HG03354 (cell line): ENCODE results near the gene SYT9.
A peak's percentile ranks its signal among the peaks of the same experiment; 100 is the strongest.
"Not testable (repeated sequence)": the region's sequence is repeated elsewhere in the genome, so short reads cannot be mapped to it uniquely, and the experiment has no call there.

Experiments used
- ATAC-seq: cut with Tn5 transposase; IDR thresholded peaks from one replicate; pipeline ENCODE4 v1.9.1; 2021; ENCODE audit warnings: mild to moderate bottlenecking; ENCODE audit not compliant: unreplicated experiment, poor library complexity, severe bottlenecking

SYT9 gene

DNA sequence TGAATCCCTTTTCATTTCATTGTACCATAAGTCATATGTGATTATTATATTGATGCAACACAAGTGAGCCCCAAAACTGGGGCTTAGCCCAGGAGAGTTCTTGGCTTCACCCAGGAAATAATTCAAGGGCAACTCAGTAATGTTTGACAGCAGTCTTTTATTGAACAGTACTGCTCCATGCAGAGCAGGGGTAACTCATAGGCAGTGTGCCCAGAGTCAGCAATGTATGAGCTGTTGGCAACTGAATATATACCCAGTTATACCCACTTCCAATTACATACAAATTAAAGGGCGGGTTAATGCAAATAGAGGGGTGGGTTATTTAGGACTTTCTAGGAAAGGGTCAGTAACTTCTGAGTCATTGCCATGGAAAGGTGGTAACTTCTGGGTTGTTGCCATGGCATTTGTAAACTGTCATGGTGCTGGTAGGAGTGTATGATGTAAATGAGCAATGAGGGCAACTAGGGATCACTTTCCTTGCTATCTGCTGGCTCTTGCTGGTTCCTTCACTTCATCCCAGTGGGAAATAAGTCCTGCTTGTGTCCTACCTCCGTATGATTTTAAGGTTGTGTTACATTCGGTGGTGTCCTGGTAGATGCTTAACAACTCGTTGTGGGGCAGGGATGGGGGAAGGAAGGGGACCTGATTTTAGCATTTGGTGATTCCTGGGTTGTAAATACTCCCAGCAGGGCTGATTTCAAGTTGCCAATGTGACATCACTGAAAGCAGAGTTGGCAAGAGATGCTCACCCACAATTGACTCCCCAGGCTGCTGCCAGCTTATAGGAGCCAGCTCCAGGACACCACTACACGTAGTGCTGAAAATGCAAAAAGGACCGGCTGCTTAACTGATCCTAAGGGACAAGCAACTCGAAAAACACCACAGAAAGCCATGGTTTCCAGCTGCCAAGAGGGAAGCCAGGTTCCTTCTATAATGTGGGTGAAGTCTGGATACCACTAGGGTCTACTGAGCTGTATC, 70.1 kb downstream of the SYT9 start:
- ATAC-seq, result no peak

DNA sequence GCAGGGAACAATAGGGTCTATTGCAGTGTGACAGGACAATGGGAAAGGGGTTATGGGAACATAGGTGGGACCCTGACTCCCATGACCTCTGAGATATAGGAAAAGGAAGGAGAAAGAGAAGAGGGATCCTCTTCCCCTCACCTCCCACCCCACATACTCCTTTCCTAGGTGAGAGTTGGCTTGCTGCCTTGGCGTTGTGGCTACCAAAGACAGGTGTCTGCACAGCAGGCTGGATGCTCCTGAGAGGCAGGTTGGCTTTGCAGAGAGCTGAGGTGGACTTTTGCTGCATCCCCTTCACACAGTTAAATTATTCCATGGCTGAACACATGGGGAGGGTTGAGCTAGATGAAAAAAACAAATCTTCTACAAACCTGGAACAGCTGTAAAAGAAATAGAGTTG, 80.7 kb downstream of the SYT9 start:
- no peak for ATAC-seq

- ATAC-seq, result no peak
These were observed 81.3 kb downstream of the SYT9 start for GRCh38 chr11:7332962-7333361.

- not testable (repeated sequence) for ATAC-seq
These were observed 83.7 kb downstream of the SYT9 start for GRCh38 chr11:7335442-7335841.

DNA sequence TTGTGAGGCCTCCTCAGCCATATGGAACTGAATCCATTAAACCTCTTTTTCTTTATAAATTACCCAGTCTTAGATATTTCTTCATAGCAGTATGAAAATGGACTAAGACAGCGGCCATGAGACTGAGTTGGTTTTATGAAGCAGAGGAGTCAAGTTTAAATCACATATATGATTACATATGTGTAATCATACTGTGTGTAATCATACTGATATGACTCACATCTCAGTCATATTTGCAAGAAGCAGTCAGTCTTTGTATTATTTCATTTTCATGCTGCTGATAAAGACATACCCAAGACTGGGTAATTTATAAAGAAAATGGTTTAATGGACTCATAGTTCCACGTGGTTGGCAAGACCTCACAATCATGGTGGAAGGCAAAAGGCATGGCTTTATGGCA, 89.8 kb downstream of the SYT9 start:
- no peak for ATAC-seq

DNA sequence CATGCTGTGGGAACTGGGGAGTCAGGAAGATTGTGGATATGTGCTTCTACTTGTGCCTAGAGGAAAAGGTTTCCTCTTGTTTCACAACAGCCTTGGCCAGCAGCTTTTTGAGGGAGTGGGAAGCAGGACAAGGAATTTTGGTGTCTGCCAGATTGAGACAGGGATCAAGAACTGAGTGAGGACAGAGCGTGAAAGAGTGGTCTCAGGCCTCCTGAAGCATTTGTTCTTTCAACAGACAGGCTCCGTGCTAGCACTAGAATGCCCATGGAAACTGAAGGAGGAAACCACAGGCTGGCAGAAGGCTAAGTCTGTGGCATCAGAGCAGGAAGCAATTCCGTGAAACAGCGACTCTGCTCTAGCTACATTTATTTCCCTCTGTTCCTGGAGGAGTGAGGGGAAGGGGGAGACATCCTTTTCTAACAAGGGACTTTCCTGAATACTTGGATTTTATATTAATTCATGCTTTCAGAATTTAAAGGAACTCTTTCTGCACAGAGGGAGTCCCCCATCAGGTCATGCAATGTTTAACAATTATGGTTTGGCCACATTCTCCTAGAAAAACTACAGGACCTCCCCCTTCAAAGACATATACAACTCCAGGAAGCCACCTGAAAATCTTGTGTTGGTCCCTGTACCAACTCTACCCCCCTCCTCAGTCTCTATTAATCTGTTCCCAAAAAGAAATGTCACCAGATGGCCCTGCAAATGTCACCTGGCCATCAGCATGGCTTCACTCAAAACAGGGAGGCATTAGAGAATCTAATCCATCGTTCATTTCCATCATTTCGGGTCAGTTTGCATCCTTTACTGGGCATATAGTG, 96.1 kb downstream of the SYT9 start:
- ATAC-seq, result no peak

GRCh38 chr11:7348432-7349304, 97.0 kb downstream of the SYT9 start:
- ATAC-seq, result no peak

GRCh38 chr11:7351228-7351627, 99.5 kb downstream of the SYT9 start:
- no peak for ATAC-seq

- no peak for ATAC-seq
These were observed 101.4 kb downstream of the SYT9 start for GRCh38 chr11:7353100-7353499.

DNA sequence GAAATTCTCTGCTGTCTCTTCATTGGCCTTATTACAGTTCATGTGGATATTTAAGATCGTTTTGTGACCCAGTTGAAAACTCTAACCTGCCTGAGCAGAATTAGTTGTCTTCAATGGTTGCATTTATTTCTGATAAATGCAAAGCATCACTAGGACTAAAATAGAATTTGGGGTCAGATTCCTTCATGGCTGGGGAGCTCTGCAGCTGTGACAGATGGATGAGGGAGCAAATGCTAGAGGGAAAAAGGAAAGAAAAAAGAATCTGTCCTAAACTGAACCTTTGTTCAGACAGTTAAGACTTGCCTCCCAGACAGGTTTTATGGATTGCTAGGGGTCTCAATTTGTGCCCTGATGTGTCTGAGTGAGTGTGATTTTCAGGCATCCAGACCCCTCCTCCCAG, 113.0 kb downstream of the SYT9 start:
- ATAC-seq, result no peak

DNA sequence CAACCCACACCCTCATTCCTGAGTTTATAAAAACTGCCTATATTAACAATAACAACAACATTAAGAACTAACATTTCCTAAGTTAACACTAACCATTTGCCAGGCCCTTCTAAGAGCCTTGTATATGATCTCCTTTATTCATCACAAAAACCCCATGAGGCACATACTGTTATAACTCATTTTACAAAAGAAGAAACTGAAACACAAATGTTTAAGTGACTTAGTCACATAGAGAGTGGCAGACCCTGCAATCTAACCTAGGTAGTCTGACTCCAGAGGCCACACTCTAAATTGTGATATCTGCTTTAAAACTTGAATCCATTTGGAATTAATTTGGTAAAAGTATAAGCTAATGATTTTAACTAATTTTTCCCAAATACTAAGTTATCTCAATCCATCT, 116.1 kb downstream of the SYT9 start:
- no peak for ATAC-seq

DNA sequence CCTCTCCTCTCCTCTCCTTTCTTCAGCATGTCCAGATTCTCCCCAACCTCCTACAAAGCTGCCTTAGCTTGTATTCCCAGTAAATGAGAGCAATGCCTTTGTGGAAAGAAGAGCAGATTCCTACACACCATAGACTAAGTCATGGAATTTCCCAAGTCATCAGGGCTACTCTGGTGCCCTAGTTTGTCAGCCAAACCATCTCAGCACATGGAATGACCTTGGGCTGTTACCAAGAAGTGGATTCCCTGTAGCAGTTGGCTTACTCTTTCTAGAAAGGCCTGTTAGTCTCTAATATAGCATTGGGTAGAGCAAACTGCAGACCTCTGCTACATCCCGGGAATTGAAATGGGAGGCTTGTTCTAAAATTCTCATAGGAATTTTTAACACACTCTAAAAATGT, 124.7 kb downstream of the SYT9 start:
- no peak for ATAC-seq

DNA sequence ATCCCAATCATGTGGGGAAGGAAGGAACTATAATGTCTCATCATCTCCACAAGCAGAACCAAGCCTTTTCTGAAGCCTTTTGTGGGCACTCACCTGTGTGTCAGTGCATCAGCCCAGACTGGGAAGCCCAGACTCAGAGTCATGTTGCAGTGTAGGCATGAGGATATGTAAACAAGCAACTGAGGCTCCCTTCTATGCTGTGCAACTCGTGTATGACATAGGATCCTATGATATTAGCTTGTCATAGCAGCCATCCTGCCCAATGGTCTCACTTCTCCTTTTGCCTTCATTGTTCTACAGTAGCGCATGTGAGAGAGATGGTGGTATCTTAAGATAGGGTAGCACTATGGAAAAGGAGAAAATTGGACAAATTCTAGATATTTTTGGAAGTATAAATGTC, 130.2 kb downstream of the SYT9 start:
- peak; percentile 62 for ATAC-seq

- ATAC-seq, result no peak
These were observed 131.7 kb downstream of the SYT9 start for GRCh38 chr11:7383406-7383805.

GRCh38 chr11:7384691-7385090, 133.0 kb downstream of the SYT9 start:
- no peak for ATAC-seq

GRCh38 chr11:7385532-7385931, 133.8 kb downstream of the SYT9 start:
- ATAC-seq, result no peak

DNA sequence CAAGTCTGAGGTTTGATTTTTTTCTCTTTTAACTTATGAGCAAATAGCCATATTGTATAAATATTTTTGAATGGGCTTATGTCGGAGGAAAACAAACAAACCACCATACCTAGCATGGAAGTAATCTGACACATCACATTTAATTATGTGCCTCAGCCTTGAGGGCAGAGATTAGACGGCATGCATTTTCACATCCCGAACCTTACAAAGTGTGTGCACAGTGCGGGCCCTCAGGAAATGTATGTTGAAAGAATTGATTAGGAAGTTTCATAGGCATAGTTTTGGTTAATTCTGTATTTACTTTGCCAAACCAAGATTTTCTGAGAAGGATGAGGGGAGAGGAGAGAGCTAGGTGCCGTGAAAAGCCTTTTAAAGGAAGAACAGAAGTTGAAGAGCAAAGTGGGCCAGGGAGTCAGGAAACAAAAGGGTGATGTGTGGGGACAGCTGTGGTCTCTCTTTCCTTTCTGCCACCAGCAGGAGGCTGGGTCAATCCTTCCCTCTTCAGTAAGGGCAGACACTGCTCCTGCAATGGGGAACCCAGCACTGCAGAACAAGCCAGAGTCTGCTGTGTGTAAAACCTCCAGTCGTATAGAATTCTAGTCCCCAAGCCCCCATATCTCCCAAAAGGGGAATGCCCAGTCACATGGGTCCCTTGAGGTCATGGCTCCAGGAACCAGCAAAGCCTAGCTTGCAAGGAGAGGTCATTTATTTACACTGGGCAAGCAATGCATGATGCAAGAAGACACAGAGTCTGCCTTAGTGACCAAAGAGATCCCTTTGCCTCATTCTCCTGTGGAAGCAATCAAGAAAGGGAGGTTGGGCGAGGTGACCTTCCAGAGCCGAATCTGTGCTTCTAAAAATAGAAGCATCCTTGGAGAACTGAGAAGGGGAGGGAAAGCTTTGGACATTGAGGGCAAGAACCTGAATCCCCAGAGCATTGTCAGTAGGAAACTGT, 162.5 kb downstream of the SYT9 start:
- ATAC-seq, result no peak

- no peak for ATAC-seq
These were observed 163.5 kb downstream of the SYT9 start for GRCh38 chr11:7414973-7415817.
